Mesodermal cell (in vitro differentiated cells): ENCODE results near the gene NR4A2. TPM values are rescaled to one million over a fixed set of nuclear protein-coding genes. Genes with fewer than 3 reads are reported as not detected.
A peak's percentile ranks its signal among the peaks of the same experiment; 100 is the strongest.

Experiments used
- H3K27ac ChIP-seq: 2 replicates; pipeline ENCODE4 v1.7.0; 2013; ENCODE audit warnings: mild to moderate bottlenecking, low read depth, low read length, moderate library complexity; ENCODE audit not compliant: severe bottlenecking
- H3K36me3 ChIP-seq: 2 replicates; pipeline ENCODE4 v1.7.1; 2013; ENCODE audit warnings: mild to moderate bottlenecking, low read length, moderate library complexity; ENCODE audit not compliant: control insufficient read depth, insufficient read depth
- H3K4me1 ChIP-seq: one replicate; pipeline ENCODE4 v1.7.1; 2013; ENCODE audit warnings: mild to moderate bottlenecking, low read length; ENCODE audit not compliant: insufficient read depth, control insufficient read depth, poor library complexity, severe bottlenecking
- H3K4me3 ChIP-seq: 2 replicates; pipeline ENCODE4 v1.7.0; 2013; ENCODE audit warnings: low read length, control low read depth, mild to moderate bottlenecking; ENCODE audit not compliant: insufficient read depth, poor library complexity, severe bottlenecking; ENCODE audit errors: extremely low read depth
- H3K9me3 ChIP-seq: 2 replicates; pipeline ENCODE4 v1.7.1; 2013; ENCODE audit warnings: mild to moderate bottlenecking, low read length, moderate library complexity; ENCODE audit not compliant: control insufficient read depth
- WGBS, 2 experiments: methylation state at CpG; one replicate each; pipeline ENCODE4 v1.1.5; 2013; ENCODE audit warnings: missing lambda C conversion rate in 2 of 2; ENCODE audit not compliant: insufficient coverage in 2 of 2; 5-methylcytosine and 5-hydroxymethylcytosine counted together
- polyA plus RNA-seq, 2 experiments: library from polyadenylated mRNA; stranded (reverse); fragments of 50-300 nt; gene quantifications; one replicate each; pipeline ENCODE4 v1.2.3, GENCODE V29; 2013

The NR4A2 gene
- polyA plus RNA-seq (2013, experiment 1 of 2) = 1.00 TPM
- polyA plus RNA-seq (2013, experiment 2 of 2) = 1.1 TPM

- H3K27ac ChIP-seq = peak within 1 kb of the TSS; percentile 88
- H3K36me3 ChIP-seq = no peaks in the 10 kb centered on the region
- no peaks in the 10 kb centered on the region for H3K9me3 ChIP-seq
- WGBS, 2 experiments = 0% methylated on average over 47 to 68 of the region's 72 CpGs
- no peaks in the 10 kb centered on the region for H3K4me1 ChIP-seq
- H3K4me3 ChIP-seq = peak within 1 kb of the TSS; percentile 68
Observed at GRCh38 chr2:156332534-156333273, at the start of gene NR4A2. Gene NR4A2 (minus strand): TSS chr2:156332721. CDS start chr2:156330186, 2,535 bp downstream.

DNA sequence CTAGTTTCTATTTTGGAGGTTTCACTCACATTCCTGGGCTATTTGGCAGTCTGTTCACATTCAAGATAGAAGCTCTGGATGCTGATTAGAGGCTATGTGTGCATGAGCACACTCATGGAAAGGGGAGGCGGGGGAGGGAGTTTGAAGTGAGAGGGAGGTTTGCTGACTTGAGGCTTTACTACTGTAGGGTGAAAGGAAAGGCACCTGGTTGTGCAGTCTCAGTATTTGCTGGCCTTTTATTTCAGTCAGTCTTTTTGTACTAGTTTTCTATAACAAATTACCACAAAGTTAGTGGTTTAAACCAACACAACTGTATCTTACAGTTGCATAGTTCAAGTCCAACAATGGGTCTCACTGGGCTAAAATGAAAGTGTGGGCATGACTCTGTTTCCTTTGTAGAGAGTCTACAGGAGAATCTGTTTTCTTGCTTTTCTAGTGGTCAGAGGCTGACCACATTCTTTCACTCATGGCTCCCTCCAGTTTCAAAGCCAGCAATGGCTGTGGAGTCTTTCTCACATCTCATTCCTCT, 47.7 kb upstream of the NR4A2 start:
- Histone ChIP-seq H3K27ac (no peak overlapping the region), H3K36me3 (no peaks in the 10 kb centered on the region), H3K4me3 (no peak overlapping the region), H3K9me3 (no peaks in the 10 kb centered on the region), H3K4me1 (peaks cover 7% of the 10 kb centered on the region)
- WGBS, 2 experiments = 71 to 100% methylated on average over 1 of the region's 1 CpG

DNA sequence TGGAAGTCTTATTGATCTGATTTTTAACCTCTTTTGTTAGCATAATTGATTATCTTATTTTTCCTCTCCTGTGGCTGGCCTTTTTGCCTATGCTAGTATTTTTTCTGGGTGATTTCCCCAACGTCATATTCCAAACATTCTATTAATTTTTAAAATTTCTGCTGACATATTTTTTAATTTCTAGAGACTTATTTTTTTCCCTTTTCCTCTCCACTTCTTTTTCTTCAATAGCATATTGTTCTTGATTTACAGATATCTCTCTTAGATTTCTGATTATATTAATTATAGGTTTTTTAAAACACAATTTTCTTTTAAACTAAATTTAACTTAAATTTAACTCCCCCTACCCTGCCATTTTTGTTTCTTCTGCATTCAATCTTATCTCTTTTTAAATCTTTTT, 47.2 kb upstream of the NR4A2 start:
- 100% methylated on average over 1 of the region's 1 CpG; no CpG with 5 or more reads in 1 of the 2 experiments for WGBS, 2 experiments

DNA sequence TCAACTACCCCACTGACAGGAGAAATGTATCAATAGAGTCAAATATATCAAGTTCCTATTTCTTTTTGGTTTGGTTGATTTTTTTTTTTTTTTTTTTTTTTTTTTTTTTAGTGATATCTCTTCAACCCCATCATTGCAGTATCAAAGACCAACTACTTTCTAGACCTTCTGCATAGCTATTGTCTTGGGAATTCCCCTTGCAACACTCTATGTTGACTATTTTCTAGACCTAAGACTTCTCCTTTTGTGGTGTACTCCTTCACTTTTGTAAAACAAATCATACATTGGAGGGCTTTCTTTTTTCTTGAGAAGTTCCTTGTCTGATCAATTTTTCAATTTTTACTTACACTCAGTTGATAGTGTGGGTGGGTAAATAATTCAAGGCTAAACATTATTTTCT, 46.5 kb upstream of the NR4A2 start:
- peaks cover 7% of the 10 kb centered on the region for H3K4me1 ChIP-seq
- H3K4me3 ChIP-seq = no peak overlapping the region
- H3K36me3 ChIP-seq = no peaks in the 10 kb centered on the region
- H3K9me3 ChIP-seq = no peaks in the 10 kb centered on the region
- H3K27ac ChIP-seq = no peak overlapping the region

More for the DNA sequence above, 47.2 kb upstream of the NR4A2 start:
- H3K9me3 ChIP-seq = no peaks in the 10 kb centered on the region
- H3K4me3 ChIP-seq = no peak overlapping the region
- H3K4me1 ChIP-seq = peaks cover 7% of the 10 kb centered on the region
- H3K27ac ChIP-seq = no peak overlapping the region
- no peaks in the 10 kb centered on the region for H3K36me3 ChIP-seq

DNA sequence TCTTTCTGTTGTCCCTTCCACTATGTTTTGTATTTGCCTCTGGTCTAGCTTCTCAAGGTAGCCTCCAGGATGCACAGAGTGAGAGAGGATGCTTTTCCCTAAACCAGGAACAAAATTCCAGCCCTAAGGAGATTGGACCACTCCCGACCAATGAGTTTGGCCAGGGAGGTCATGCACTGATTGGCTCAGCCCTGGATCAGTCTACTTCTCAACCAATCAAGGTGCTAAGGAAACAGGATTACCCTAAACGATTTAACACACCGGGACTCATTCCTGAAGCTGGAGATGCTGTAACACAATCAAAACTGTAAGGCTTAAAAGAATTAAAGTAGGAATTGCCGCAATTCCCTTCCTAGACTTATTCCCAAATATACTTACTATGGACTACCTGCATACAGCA, 34.2 kb upstream of the NR4A2 start:
- no peaks in the 10 kb centered on the region for H3K9me3 ChIP-seq
- WGBS, 2 experiments = 94% methylated on average over 2 of the region's 4 CpGs; no CpG with 5 or more reads in 1 of the 2 experiments
- no peak overlapping the region for H3K27ac ChIP-seq
- H3K36me3 ChIP-seq = no peaks in the 10 kb centered on the region
- no peaks in the 10 kb centered on the region for H3K4me1 ChIP-seq
- H3K4me3 ChIP-seq = no peak overlapping the region

DNA sequence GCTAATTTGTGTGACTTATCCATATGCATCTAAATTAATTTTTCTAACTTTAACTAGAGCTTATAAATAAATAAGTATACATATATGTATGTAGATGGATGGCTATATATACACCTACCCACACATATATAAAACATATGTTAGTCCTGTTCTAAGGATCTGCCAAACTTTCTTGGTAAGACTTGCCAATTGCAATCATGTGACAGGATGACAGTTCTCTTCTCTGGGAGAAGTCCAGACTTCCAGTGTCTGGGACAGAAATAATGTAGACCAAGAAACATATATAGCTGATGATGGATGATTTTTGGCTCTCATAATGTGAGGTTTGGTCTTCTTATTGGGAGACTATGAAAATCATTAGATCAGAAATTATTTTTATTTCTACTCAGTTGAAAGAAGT, 30.6 kb upstream of the NR4A2 start:
- no peak overlapping the region for H3K4me3 ChIP-seq
- no peaks in the 10 kb centered on the region for H3K36me3 ChIP-seq
- H3K4me1 ChIP-seq = no peaks in the 10 kb centered on the region
- no peak overlapping the region for H3K27ac ChIP-seq
- H3K9me3 ChIP-seq = no peaks in the 10 kb centered on the region

- H3K27ac ChIP-seq = no peak overlapping the region
- no peaks in the 10 kb centered on the region for H3K9me3 ChIP-seq
- no peak overlapping the region for H3K4me3 ChIP-seq
- peaks cover 4% of the 10 kb centered on the region for H3K4me1 ChIP-seq
- 100% methylated on average over 1 of the region's 3 CpGs; no CpG with 5 or more reads in 1 of the 2 experiments for WGBS, 2 experiments
- no peaks in the 10 kb centered on the region for H3K36me3 ChIP-seq
Observed at GRCh38 chr2:156356014-156356754, 23.7 kb upstream of the NR4A2 start.

- H3K27ac ChIP-seq = no peak overlapping the region
- no peaks in the 10 kb centered on the region for H3K9me3 ChIP-seq
- H3K4me1 ChIP-seq = peaks cover 4% of the 10 kb centered on the region
- no peaks in the 10 kb centered on the region for H3K36me3 ChIP-seq
- no CpG with 5 or more reads among the region's 1 CpG for WGBS, 2 experiments
- H3K4me3 ChIP-seq = no peak overlapping the region
Observed at GRCh38 chr2:156352911-156353310, 20.4 kb upstream of the NR4A2 start.

DNA sequence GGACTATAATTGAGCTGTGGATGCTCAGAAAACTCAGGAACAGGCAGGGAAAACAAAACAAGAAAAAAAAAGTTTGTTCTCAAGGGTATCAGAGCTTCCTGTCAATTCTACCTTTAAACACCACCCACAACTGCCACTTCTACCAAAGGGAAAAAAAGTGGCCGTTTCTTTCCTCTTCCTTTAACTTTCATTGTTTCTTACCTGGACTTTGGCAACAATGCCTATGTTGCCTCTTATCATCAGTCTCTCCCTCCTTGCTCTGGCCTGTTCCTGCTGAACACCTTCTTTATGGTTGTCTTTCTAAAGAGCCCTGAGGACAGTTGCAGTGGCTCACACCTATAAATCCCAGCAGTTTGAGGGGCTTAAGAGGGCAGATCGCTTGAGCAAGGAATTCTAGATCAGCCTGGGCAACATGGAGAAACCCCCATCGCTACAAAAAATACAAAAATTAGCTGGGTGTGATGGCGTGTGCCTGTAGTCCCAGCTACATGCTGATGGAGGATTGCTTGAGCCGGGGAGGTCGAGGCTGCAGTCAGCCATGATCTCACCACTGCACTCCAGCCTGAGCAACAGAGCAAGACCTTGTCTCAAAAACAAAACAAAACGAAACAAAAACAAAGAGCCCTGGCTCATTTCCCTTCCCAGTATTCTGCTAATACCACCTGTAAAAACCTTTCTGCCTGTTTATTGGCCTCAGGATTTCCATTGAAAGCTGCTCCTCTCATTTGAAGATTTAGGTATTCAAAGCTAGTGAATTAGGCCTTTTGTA, 18.0 kb upstream of the NR4A2 start:
- Histone ChIP-seq H3K27ac (no peak overlapping the region), H3K4me3 (no peak overlapping the region), H3K9me3 (no peaks in the 10 kb centered on the region), H3K36me3 (no peaks in the 10 kb centered on the region), H3K4me1 (no peaks in the 10 kb centered on the region)
- WGBS, 2 experiments = 86 to 96% methylated on average over 1 to 4 of the region's 7 CpGs

DNA sequence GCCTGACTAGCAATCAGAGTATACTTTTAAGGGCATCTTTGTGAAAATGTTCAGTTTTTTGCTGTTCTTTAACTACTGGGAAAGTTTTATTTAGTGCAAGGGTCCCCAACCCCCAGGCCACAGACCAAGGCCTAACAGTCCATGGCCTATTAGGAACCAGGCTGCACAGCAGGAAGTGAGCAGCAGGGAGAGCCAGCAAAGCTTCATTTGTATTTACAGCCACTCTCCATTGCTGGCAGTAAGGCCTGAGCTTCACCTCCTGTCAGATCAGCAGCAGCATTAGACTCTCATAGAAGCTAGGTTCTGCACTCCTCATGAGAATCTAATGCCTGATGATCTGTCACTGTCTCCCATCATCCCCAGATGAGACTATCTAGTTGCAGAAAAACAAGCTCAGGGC, 17.1 kb upstream of the NR4A2 start:
- Histone ChIP-seq H3K9me3 (no peaks in the 10 kb centered on the region), H3K4me1 (no peaks in the 10 kb centered on the region), H3K4me3 (no peak overlapping the region), H3K27ac (no peak overlapping the region), H3K36me3 (no peaks in the 10 kb centered on the region)
